GM21423 (cell line): Measurements from ENCODE around the gene ACTA1.
A peak's percentile ranks its signal among the peaks of the same experiment; 100 is the strongest.
"Not testable (repeated sequence)": the region's sequence is repeated elsewhere in the genome, so short reads cannot be mapped to it uniquely, and the experiment has no call there.

Source experiments
- ATAC-seq: cut with Tn5 transposase; IDR thresholded peaks from one replicate; pipeline ENCODE4 v1.9.1; 2021; ENCODE audit warnings: mild to moderate bottlenecking, moderate library complexity; ENCODE audit not compliant: unreplicated experiment

Gene ACTA1

DNA sequence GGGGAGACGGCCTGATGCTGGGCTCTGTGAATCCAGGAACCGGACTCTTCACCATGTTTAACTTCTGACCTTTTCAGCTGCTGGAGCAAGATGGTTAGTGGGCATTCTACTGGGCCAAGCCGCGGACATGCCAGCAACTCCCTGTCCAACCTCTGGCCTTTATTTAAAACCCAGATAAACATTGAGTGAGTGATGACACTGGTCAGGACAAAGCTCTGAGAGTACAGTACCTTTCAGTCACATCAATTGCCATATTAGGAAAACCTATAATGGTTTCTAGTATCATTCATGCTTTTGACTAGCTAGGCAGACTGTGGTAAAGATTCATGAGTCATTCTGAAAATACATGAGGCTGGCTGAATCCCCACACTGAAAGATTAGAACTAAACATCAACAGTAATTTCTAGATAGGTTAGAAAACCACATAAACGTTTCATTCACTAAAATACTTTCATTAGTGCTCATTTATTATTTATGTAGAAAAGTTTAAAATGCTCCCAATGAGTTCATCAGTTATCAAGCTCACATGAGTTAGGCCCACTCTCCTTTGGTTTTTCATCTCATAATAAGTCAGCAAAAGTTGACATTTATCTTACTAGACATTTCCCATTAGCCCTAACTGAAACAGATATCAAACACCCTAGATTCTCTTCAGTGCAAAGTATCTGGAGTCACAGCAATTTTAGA, 7.1 kb upstream of the ACTA1 start:
- ATAC-seq: peak; percentile 98

DNA sequence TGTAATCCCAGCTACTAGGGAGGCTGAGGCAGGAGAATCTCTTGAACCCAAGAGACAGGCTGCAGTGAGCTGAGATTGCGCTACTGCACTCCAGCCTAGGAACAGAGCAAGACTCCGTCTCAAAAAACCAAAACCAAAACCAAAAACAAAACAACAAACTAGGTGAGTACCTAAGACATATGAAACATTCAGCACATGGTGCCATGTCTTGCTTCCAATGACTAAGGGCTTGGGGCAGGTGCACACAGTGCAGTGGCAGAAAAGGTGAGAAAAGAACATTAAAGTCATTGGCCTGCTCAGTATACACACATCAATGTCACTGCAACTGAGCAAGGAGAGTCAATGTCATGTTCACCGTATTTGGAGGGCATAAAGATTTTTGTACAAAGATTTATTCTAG, 4.1 kb upstream of the ACTA1 start:
- no peak for ATAC-seq

DNA sequence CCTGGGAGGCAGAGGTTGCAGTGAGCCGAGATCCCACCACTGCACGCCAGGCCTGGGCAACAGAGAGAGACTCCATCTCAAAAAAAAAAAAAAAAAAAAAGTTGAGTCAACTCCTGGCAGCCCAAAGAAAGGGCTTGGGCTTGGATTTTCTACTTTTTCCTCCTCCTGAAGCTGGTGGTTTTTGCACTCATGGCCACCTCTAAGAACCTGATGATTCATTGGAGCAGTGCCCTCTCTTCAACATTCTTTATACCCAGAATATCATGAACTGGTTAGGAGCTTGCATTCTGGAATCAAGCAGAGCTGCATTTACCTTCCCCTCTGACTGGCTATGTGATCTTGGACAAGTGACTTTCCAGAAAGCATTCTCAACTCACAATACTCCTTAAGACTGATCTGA, 3.5 kb upstream of the ACTA1 start:
- ATAC-seq: no peak

DNA sequence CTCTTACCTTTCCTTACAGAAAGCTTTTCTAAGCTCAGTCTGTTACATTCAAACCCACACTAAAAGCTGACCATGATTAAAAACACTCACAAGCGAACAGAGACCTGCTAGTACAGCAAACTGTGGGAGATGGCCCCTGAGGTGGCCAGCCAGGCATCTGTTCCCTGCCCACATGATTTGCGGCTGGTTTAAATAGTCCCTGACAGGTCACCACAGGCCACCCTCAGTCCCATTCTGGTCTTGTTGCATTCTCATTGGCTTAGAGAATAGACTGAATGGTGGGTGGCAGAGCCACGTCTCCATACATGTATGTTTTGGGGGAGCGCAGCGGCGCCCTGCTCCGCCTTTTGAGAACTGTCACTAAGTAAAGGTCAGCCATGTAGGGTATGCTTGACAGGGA, 2.3 kb upstream of the ACTA1 start:
- ATAC-seq: no peak

DNA sequence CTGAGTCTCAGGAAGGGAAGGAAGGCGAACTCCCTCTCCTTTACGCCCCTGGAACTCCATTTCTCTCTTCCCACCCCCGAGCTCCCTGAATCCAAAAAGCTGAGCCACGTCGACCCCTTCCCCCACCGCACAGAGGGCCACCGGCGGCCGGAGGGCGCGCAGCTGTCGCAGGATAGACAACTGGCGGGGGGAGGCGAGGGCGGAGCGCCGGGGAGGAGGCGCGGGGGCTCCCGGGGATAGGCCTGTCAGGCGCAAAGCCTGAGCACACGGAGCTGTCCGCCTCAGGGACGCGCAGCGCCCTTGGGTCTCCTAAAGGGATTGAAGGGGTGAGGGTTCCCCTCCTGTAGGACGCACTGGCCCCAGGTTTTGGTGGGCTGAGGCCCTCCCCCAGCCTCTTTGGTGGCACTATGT, 752 bp upstream of the ACTA1 start:
- no peak for ATAC-seq

DNA sequence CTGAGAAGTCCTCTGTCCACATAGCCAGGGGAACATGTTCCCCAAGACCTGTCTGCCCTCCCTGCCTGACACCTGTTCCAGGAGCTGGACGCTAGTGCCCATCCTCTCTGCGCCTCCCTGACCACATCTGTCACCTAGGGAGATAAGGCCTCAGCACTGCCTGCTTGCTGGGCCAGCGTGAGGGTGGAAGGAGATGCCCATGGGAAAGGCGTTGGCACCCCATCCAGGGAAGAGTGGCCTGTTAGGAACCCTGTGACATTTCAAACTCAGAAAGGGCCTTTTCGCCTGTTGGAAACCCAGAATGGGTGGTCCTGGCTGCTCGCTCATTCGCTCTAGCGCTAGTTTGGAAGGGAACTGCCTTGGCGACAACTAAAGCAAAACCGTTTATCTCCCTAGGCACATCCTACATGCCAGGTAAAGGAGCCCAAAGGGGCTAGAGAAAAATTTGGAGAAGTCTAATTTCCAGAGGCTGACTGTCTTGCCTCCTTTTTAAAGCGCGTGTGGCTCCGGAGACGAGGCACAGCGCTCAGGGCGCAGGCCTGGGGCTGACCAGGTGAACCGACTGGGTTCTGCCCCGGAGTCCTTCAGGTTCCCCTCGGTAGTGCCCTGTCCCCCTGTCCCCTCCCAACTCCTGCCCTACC, 410 bp downstream of the ACTA1 start:
- no peak for ATAC-seq

DNA sequence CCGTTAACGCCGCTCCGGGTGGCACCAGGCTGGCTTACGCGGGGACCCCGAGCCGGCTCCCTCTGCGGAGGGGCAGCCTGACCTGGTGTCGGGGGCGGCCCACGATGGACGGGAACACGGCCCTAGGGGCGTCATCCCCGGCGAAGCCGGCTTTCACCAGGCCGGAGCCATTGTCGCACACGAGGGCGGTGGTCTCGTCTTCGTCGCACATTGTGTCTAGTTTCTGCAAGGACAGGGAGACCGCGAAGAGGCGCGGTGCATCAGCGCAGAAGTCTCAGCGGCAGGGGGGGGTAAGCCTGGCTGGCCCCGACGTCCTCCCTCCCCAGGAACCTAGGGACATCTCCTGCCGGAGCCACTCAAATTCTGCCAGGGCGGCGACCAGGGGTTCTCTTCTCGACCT, 989 bp downstream of the ACTA1 start:
- no peak for ATAC-seq

DNA sequence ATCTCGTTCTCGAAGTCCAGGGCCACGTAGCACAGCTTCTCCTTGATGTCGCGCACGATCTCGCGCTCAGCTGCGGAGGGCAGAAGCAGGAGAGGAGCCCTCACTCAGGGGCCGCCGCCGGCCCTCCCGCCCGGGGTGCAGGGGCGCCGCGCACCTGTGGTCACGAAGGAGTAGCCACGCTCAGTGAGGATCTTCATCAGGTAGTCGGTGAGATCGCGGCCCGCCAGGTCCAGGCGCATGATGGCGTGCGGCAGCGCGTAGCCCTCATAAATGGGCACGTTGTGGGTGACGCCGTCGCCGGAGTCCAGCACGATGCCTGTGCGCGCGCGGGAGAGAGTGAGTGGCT, 1.8 kb downstream of the ACTA1 start:
- ATAC-seq: no peak

DNA sequence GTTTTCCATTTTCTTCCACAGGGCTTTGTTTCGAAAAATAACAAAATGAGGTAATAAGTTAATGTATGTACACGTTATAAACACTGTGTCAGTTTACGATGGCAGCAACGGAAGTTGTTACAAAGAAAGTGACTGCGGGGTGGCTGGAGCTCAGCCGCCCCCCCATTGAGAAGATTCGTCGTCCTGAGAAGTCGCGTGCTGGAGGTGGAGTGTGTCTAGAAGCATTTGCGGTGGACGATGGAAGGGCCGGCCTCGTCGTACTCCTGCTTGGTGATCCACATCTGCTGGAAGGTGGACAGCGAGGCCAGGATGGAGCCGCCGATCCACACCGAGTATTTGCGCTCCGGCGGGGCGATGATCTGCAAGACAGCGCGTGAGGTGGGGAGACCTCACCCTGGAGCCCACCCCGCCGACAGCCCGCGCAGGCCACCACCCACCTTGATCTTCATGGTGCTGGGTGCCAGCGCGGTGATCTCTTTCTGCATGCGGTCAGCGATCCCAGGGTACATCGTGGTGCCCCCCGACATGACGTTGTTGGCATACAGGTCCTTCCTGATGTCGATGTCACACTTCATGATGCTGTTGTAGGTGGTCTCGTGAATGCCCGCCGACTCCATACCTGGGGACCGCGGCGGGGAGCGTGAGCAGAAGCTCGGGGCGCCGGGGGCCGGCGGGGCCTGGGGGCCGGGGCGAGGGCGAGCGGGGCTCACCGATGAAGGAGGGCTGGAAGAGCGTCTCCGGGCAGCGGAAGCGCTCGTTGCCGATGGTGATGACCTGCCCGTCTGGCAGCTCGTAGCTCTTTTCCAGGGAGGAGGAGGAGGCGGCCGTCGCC, 2.4 kb downstream of the ACTA1 start:
- no peak for ATAC-seq

DNA sequence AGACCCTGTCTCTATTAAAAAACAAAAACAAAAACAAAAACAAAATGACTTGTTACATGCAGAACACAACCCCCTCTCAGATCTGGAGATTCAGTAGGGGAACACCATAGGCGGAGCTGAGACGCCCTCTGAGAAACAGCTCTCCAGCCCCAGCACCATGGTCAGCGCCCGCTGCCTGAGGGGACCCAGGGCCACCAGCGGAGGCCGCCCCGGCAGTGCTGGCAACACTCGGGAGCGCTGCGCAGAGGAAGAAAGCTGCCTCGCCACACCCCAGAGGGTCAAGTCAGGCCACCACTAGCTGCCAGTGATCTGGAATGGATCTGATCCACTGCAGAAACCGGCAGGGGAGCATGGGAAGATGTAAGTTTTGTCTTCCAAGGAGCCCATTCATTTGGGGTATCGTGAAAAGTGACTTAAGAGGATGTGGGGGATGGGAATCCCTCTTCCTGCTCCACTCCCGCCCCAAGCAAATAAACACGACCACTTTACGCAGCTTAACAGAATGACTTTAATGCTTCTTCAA, 3.1 kb downstream of the ACTA1 start:
- no peak for ATAC-seq

DNA sequence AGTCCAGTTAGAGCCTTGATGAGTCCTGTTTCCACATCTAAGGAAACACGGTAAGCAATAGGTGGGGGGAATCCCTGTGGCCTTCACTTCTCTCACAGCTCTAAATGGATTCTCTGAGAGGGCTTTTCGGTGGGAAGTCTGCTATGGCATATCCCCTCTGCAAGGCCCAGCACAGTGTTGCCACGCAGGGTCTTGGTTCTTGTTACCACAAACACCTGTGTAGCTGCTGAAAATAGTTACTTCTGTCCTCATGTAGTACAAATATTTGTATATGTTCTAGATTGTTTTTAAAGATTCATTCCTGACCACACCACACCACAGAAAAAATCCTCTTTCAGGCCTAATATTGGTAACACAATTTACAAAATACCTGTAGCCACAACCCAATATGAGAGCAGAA, 5.6 kb downstream of the ACTA1 start:
- no peak for ATAC-seq

DNA sequence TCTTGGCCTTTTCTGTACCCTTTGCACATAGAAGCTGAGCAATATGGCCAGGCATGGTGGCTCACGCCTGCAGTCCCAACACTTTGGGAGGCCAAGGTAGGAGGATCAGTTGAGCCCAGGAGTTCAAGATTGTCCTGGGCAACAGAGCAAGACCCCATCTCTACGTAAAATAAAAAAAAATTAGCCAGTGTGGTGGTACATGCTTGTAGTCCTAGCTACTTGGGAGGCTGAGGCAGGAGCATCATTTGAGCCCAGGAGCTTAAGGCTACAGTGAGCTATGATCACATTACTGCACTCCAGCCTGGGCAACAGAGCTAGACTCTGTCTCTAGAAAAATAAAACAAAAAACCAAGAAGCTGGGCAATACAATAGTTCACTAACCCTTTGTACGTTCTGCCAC, 6.3 kb downstream of the ACTA1 start:
- no peak for ATAC-seq

DNA sequence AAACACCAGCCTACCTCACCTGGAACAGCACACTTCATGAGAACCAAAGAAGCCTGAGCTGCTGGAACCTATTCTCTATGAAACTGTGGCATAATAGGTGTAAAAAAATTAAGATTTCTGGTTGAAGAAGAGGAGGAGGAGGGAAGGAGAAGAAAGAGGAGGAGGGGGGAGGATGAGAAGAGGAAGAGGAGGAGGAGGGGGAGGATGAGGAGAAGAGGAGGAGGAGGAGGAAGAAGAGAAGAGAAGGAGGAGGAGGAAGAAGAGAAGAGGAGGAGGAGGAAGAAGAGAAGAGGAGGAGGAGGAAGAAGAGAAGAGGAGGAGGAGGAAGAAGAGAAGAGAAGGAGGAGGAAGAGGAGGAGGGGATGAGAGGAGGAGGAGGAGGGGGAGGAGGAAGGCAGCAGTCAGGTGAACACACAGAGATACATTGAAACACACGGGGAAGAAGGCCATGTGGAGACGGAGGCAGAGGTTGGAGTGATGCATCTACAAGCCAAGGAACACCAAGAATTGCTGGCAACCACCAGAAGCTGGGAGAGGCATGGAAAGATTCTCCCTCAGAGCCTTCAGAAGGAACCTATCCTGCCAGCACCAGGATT, 8.2 kb downstream of the ACTA1 start:
- ATAC-seq: no peak

DNA sequence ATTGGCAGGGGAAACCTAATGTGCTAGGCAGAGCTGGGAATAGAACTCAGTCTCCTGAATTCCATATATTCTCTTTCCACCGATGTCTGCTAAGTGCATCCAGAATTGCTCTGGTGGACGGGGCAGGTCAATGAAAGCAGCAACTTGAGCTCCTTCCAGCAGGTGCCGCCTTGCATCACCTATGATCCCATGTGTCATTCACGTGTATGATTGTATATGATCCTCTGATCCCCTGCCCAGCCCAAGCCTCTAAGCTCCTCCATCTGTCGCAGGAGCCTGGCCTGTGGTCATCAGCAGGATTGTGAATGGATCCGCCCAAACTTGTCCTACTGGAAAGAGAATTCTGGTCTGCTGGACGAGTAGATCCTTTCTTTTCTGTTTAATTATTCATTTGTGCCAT, 13.1 kb downstream of the ACTA1 start:
- no peak for ATAC-seq

DNA sequence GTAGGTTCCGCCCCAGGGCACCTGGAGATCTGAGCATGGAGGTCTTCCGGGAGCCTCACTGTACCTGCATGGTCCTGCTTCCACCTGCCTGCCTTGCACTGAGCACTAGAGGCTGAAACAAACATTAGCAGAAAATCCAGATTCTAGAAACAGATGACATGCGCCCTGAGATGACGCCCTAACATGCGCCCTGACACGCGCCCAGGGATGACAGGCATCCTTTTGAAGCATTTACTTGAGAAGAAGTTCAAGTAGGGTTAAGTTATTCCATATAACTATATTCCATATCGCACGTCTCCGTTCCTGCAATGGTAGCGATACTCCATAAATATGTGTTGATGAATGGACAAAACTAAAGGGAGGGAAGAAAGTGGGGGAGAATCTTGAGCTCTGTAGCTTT, 13.7 kb downstream of the ACTA1 start:
- no peak for ATAC-seq

DNA sequence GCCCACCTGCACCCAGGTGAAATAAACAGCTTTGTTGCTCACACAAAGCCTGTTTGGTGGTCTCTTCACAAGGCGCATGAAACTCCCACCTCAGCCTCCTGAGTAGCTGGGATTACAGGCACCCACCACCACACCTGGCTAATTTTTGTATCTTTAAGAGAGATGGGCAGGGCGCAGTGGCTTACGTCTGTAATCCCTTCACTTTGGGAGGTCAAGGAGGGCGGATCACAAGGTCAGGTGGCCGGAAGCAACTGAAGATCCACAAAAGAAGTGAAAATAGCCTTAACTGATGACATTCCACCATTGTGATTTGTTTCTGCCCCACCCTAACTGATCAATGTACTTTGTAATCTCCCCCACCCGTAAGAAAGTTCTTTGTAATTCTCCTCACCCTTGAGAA, 15.3 kb downstream of the ACTA1 start:
- ATAC-seq: not testable (repeated sequence)

DNA sequence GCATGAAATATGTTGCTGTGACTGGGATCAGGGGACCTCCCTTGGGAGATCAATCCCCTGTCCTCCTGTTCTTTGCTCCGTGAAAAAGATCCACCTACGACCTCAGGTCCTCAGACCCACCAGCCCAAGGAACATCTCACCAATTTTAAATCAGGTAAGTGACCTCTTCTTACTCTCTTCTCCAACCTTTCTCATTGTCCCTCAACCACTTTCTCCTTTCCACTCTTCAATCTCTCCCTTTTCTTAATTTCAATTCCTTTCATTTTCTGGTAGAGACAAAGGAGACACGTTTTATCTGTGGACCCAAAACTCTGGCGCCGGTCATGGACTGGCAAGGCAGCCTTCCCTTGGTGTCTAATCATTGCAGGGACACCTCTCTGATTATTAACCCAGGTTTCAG, 21.1 kb downstream of the ACTA1 start:
- ATAC-seq: not testable (repeated sequence)

DNA sequence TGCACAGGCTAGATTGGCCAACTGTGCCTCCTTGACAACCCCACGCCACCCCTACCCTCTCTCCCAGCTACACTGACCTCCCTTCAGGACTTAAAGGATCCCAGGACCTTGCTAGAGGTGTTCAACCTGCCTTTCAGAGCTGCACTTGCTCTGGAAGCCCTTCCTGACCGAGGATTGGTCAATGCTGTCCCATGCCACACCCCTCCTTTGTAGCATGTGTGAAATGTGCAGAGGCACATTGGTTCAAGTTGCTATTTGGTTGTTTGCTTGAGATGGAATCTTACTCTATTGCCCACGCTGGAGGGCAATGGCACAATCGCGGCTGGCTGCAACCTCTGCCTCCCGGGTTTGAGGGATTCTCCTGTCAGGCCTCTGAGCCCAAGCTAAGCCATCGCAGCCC, 21.8 kb downstream of the ACTA1 start:
- ATAC-seq: no peak

DNA sequence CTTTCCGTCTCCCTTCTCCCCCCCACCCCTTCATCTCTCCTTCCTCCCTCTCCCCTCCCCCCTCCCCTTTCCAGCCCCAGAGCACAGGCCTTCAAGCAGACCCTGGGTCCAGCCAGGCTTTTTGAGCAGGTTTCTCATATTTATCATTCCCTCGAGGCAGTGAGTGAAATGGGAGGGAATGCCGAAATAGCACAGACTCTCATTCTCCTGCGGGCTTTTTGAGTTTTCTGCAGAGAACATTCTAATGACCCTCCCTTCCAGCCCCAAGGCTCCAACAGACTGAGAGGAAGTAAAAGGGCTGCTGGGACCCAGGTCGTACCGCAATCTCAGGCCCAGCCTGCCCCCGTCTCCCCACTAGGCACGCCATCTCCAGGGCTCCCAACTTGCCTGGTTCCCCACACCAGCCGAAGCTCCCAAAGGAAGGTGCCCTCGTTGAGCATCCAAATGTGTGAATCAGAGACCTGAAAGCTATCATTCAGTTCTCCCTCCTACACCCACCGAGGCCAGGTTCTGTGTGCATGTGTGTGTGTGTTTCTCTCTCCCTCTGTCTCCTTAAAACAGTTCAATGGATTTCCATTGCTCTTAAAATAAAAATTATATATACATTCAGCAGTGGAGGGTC, 22.3 kb downstream of the ACTA1 start:
- no peak for ATAC-seq

DNA sequence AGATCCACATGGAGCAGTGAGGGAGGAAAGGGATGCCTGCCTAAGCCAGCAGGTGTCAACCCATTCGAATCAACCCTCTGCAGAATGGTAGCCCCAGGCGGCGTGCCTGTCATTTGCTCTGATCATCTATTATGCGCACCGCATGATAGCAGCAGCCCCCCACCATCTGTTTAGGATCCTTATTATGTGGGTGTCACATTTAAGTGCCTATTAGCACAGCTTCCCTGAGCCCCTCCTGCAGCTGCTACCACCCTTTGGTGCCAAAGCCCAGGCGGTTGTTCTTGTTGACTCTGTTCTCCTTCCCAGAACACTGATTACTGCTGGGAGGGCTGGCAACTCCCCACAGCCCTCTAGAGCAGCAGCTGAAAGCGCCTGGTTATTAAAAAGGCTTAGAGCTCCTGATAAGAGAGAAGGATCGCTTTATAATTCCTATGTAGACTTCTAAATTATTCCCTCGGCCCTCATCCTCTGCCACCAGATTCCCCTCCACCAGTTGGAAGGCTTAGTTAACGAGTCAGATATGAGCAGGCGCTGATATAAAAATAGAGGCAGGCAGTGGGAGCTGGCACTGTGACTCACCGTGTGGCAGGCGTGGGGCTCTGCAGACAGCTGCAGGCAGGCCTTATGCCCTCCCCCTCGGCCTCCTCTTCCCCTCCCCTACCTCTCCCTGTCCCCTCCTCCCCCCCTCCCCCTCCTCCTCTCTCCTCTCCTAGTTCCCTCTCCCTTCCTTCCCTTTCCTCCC, 23.0 kb downstream of the ACTA1 start:
- no peak for ATAC-seq

DNA sequence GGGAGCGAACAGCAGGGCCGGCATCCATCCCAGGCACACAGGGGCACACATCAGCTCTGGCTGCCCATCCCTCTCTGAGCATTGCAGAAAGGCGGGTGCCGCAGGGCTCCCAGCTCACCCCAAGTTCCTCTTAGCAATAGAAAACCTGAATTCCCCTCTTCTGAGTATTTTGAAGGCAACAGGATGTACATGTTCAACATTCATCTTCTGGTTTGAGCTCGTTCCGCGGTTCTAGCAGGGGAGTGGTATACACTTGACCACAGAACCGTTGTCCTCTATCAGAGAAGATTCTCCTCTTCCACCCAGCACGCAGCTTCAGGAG, 23.6 kb downstream of the ACTA1 start:
- no peak for ATAC-seq
